Mesodermal cell (in vitro differentiated cells): ENCODE results near the gene ALDH3B2.
"Not testable (repeated sequence)": the region's sequence is repeated elsewhere in the genome, so short reads cannot be mapped to it uniquely, and the experiment has no call there.

Experiments used
- H3K27ac ChIP-seq: 2 replicates; pipeline ENCODE4 v1.7.0; 2013; ENCODE audit warnings: mild to moderate bottlenecking, low read depth, low read length, moderate library complexity; ENCODE audit not compliant: severe bottlenecking
- H3K36me3 ChIP-seq: 2 replicates; pipeline ENCODE4 v1.7.1; 2013; ENCODE audit warnings: mild to moderate bottlenecking, low read length, moderate library complexity; ENCODE audit not compliant: control insufficient read depth, insufficient read depth
- H3K4me1 ChIP-seq: one replicate; pipeline ENCODE4 v1.7.1; 2013; ENCODE audit warnings: mild to moderate bottlenecking, low read length; ENCODE audit not compliant: insufficient read depth, control insufficient read depth, poor library complexity, severe bottlenecking
- H3K4me3 ChIP-seq: 2 replicates; pipeline ENCODE4 v1.7.0; 2013; ENCODE audit warnings: low read length, control low read depth, mild to moderate bottlenecking; ENCODE audit not compliant: insufficient read depth, poor library complexity, severe bottlenecking; ENCODE audit errors: extremely low read depth
- H3K9me3 ChIP-seq: 2 replicates; pipeline ENCODE4 v1.7.1; 2013; ENCODE audit warnings: mild to moderate bottlenecking, low read length, moderate library complexity; ENCODE audit not compliant: control insufficient read depth
- WGBS, 2 experiments: methylation state at CpG; one replicate each; pipeline ENCODE4 v1.1.5; 2013; ENCODE audit warnings: missing lambda C conversion rate in 2 of 2; ENCODE audit not compliant: insufficient coverage in 2 of 2; 5-methylcytosine and 5-hydroxymethylcytosine counted together

Gene ALDH3B2

DNA sequence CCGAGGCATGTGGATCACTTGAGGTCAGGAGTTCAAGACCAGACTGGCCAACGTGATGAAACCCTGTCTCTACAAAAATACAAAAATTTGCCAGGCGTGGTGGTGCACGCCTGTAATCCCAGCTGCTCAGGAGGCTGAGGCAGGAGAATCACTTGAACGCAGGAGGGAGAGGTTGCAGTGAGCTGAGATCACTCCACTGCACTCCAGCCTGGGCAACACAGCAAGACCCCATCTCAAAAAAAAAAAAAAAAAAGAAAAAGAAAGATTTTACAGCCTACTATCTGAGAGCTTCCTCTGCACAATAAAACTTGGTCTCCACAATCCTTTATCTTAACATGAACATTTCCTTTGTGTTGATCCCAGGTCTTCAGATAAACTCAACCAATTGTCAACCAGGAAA, 13.7 kb downstream of the ALDH3B2 start:
- 73 to 80% methylated on average over 2 to 4 of the region's 5 CpGs for WGBS, 2 experiments
- peaks cover 14% of the 10 kb centered on the region for H3K9me3 ChIP-seq
- not testable (repeated sequence) for H3K4me3 ChIP-seq, H3K4me1 ChIP-seq, H3K36me3 ChIP-seq, H3K27ac ChIP-seq

DNA sequence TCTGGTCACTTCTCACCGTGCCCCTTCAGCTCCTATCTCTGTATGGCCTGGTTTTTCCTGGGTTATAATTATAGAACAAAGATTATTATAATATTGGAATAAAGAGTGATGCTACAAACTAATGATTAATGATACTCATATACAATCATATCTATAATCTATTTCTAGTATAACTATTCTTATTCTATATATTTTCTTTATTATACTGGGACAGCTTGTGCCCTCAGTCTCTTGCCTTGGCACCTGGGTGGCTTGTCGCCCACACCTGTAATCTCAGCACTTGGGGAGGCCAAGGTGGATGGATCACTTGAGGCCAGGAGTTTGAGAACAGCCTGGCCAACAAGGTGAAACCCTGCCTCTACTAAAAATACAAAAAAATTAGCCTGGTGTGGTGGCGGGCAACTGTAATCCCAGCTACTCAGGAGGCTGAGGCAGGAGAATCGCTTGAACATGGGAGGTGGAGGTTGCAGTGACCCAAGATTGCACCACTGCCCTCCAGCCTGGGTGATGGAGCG, 14.7 kb downstream of the ALDH3B2 start:
- not testable (repeated sequence) for H3K27ac ChIP-seq, H3K4me3 ChIP-seq, H3K4me1 ChIP-seq, H3K36me3 ChIP-seq
- H3K9me3 ChIP-seq = peaks cover 14% of the 10 kb centered on the region
- 80% methylated on average over 1 of the region's 5 CpGs; no CpG with 5 or more reads in 1 of the 2 experiments for whole genome bisulfite sequencing, 2 experiments

- no peaks in the 10 kb centered on the region for H3K4me1 ChIP-seq
- H3K9me3 ChIP-seq = peaks cover 14% of the 10 kb centered on the region
- no peaks in the 10 kb centered on the region for H3K36me3 ChIP-seq
- WGBS, 2 experiments = 56 to 83% methylated on average over 1 to 3 of the region's 3 CpGs
- H3K27ac ChIP-seq = no peak overlapping the region
- H3K4me3 ChIP-seq = no peak overlapping the region
Observed at GRCh38 chr11:67657300-67657699, 17.1 kb downstream of the ALDH3B2 start.

GRCh38 chr11:67656278-67656922, 18.0 kb downstream of the ALDH3B2 start:
- Histone ChIP-seq H3K4me3 (no peak overlapping the region), H3K27ac (no peak overlapping the region), H3K4me1 (no peaks in the 10 kb centered on the region), H3K9me3 (peaks cover 14% of the 10 kb centered on the region), H3K36me3 (no peaks in the 10 kb centered on the region)
- 75 to 92% methylated on average over 2 to 4 of the region's 4 CpGs for WGBS, 2 experiments

DNA sequence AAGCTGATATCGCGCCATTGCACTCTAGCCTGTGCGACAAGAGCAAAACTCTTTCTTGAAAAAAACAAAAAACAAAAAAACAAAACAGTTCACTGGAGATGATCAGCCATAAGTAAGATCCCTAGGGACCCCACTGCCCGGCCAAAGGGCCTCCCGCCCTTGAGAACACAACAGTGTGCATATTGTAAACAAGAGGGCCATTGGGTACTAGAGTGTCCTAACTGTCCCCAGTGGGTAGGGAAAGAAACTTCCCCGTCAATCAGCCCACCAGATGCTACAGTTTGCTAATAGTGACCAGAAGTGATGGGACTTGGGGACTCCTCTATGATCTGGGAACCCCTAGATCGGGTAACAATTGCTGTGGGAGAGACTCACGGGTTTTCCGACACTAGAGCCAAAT, 20.2 kb downstream of the ALDH3B2 start:
- Histone ChIP-seq H3K36me3 (no peaks in the 10 kb centered on the region), H3K9me3 (peaks cover 14% of the 10 kb centered on the region)
- WGBS, 2 experiments = 67 to 79% methylated on average over 6 to 9 of the region's 9 CpGs

DNA sequence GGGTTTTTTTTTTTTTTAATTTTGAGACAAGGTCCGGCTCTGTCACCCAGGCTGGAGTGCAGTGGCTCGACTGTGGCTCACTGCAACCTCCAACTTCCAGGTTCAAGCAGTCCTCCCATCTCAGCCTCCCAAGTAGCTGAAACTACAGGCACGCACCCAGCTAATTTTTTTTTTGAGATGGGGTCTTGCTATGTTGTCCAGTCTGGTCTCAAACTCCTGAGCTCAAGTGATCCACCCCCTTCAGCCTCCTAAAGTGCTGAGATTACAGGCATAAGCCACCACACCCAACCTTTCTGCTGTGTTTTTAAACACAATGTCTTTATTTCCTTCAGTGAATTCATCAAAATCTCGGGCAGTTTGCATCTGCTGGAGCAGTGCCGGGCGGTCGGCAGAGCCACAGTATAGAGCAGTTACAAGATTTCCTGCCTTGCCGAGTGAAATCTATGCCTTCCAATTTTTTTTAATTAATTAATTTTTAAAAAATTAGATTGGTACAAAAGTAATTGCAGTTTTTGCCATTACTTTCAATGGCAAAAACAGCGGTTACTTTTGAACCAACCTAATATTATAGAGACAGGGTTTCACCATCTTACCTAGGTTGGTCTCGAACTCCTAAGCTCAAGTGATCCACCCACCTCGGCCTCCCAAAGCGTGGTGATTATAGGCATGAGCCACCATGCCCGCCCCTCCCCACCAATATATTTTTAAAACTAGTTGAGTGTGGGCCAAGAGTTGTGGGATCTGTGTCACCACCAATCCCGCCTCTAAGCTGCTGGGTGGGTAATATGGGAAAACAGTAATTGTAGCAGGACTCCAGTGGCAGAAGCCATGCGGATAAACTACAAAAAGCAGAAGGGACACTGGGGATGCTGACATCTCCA, 21.2 kb downstream of the ALDH3B2 start:
- WGBS, 2 experiments = 83 to 100% methylated on average over 2 to 3 of the region's 15 CpGs
- no peaks in the 10 kb centered on the region for H3K36me3 ChIP-seq
- no peak overlapping the region for H3K4me3 ChIP-seq
- peaks cover 14% of the 10 kb centered on the region for H3K9me3 ChIP-seq
- H3K27ac ChIP-seq = no peak overlapping the region
- H3K4me1 ChIP-seq = no peaks in the 10 kb centered on the region

More for the DNA sequence above, 20.2 kb downstream of the ALDH3B2 start:
- H3K4me1 ChIP-seq = no peaks in the 10 kb centered on the region
- no peak overlapping the region for H3K4me3 ChIP-seq
- no peak overlapping the region for H3K27ac ChIP-seq

GRCh38 chr11:67651976-67652781, 22.2 kb downstream of the ALDH3B2 start:
- Histone ChIP-seq H3K4me1 (no peaks in the 10 kb centered on the region), H3K36me3 (no peaks in the 10 kb centered on the region), H3K9me3 (peaks cover 7% of the 10 kb centered on the region), H3K27ac (no peak overlapping the region), H3K4me3 (no peak overlapping the region)
- 60 to 90% methylated on average over 6 to 7 of the region's 13 CpGs for WGBS, 2 experiments

- H3K9me3 ChIP-seq = no peaks in the 10 kb centered on the region
- H3K27ac ChIP-seq = no peak overlapping the region
- H3K4me1 ChIP-seq = no peaks in the 10 kb centered on the region
- no peak overlapping the region for H3K4me3 ChIP-seq
- 93% methylated on average over 20 to 21 of the region's 22 CpGs for WGBS, 2 experiments
- no peaks in the 10 kb centered on the region for H3K36me3 ChIP-seq
Observed at GRCh38 chr11:67649634-67650510, 24.6 kb downstream of the ALDH3B2 start.

GRCh38 chr11:67648796-67649613, 25.4 kb downstream of the ALDH3B2 start:
- H3K9me3 ChIP-seq = no peaks in the 10 kb centered on the region
- WGBS, 2 experiments = 91 to 92% methylated on average over 9 to 11 of the region's 12 CpGs
- no peak overlapping the region for H3K27ac ChIP-seq
- H3K36me3 ChIP-seq = no peaks in the 10 kb centered on the region
- H3K4me1 ChIP-seq = no peaks in the 10 kb centered on the region
- H3K4me3 ChIP-seq = no peak overlapping the region
